H1 (cell line): ENCODE results near the gene DDR1. TPM values are rescaled to one million over a fixed set of nuclear protein-coding genes. Genes with fewer than 3 reads are reported as not detected.

Source experiments
- CTCF ChIA-PET: fragments of 300-600 bp; sonication (Branson Sonifier 250); formaldehyde crosslinking; loops from one replicate; lab custom pipeline; 2021; ENCODE audit not compliant: partially characterized antibody; lab: Charles Lee
- POLR2A ChIA-PET: fragments of 300-600 bp; sonication (Branson Sonifier 250); formaldehyde crosslinking; loops from one replicate; lab custom pipeline; 2021; ENCODE audit warnings: inconsistent platforms; ENCODE audit not compliant: partially characterized antibody; lab: Charles Lee
- DNase-seq, 2 experiments: peaks; one replicate each; pipeline versions ENCODE4 v3.0.0 to v3.0.0-alpha.2; 2010 to 2022; ENCODE audit warnings: low spot score in 2 of 2, low read depth in 1 of 2, mixed read lengths in 1 of 2
- FAIRE-seq: peaks from 2 replicates; lab custom pipeline; 2011; peaks lifted over from hg19 to GRCh38; lab: Jason Lieb, UNC
- H2AFZ ChIP-seq: 2 replicates; pipeline ENCODE4 v1.8.1; 2012; ENCODE audit warnings: low read length, inconsistent platforms
- H2AK5ac ChIP-seq: 2 replicates; pipeline ENCODE4 v1.6.1; 2013; ENCODE audit warnings: low read depth, low read length
- H2BK120ac ChIP-seq: replicated peaks from 2 replicates; pipeline ENCODE3; 2013; ENCODE audit warnings: low read depth, low read length, inconsistent platforms
- H2BK12ac ChIP-seq: 2 replicates; pipeline ENCODE4 v1.6.1; 2013; ENCODE audit warnings: low read depth, low read length
- H2BK15ac ChIP-seq: 2 replicates; pipeline ENCODE4 v1.6.1; 2013; ENCODE audit warnings: low read length
- H2BK20ac ChIP-seq: 2 replicates; pipeline ENCODE4 v1.6.1; 2013; ENCODE audit warnings: low read length
- H2BK5ac ChIP-seq: 2 replicates; pipeline ENCODE4 v1.6.1; 2013; ENCODE audit warnings: low read depth, low read length
- H3K14ac ChIP-seq: 2 replicates; pipeline ENCODE4 v1.6.1; 2013; ENCODE audit warnings: inconsistent platforms; ENCODE audit not compliant: insufficient read length
- H3K18ac ChIP-seq: 2 replicates; pipeline ENCODE4 v1.6.1; 2013; ENCODE audit warnings: low read length; ENCODE audit errors: extremely low read depth
- H3K23ac ChIP-seq: 2 replicates; pipeline ENCODE4 v1.6.1; 2013; ENCODE audit warnings: inconsistent platforms; ENCODE audit not compliant: insufficient read length
- H3K23me2 ChIP-seq: 2 replicates; pipeline ENCODE4 v1.6.1; 2013; ENCODE audit warnings: low read depth, low read length
- H3K27ac ChIP-seq: 2 replicates; pipeline ENCODE4 v1.6.1; 2011; ENCODE audit warnings: low read depth, low read length, inconsistent platforms
- H3K27me3 ChIP-seq, 4 experiments: replicated peaks in 1 of 4; 1 replicate in 1 of 4; 2 replicates in 3 of 4; pipeline versions ENCODE4 v1.6.1 to v1.8.1; 2011 to 2013; ENCODE audit warnings: low read length in 3 of 4, mild to moderate bottlenecking in 3 of 4, inconsistent platforms in 2 of 4, mixed read lengths in 2 of 4, moderate library complexity in 1 of 4; ENCODE audit not compliant: control insufficient read depth in 3 of 4, insufficient read depth in 3 of 4; ENCODE audit errors: extremely low read depth in 1 of 4
- H3K36me3 ChIP-seq, 4 experiments: 2 replicates each; pipeline versions ENCODE4 v1.6.1 to v1.8.1; 2011 to 2013; ENCODE audit warnings: mild to moderate bottlenecking in 4 of 4, low read length in 3 of 4, moderate library complexity in 2 of 4, control low read depth in 1 of 4, inconsistent platforms in 1 of 4; ENCODE audit not compliant: insufficient read depth in 4 of 4, control insufficient read depth in 2 of 4
- H3K4ac ChIP-seq: replicated peaks from 2 replicates; pipeline ENCODE3; 2013; ENCODE audit warnings: low read length, low read depth, mixed read lengths, inconsistent platforms; ENCODE audit not compliant: insufficient read length
- H3K4me1 ChIP-seq, 4 experiments: replicated peaks in 1 of 4; 1 replicate in 1 of 4; 2 replicates in 3 of 4; pipeline versions ENCODE4 v1.6.1 to v1.8.1; 2011 to 2013; ENCODE audit warnings: low read length in 3 of 4, inconsistent platforms in 2 of 4, mixed read lengths in 1 of 4; ENCODE audit not compliant: insufficient read depth in 4 of 4, control insufficient read depth in 3 of 4
- H3K4me2 ChIP-seq, 2 experiments: 2 replicates each; pipeline versions ENCODE4 v1.6.1 to v1.8.1; 2011 to 2013; ENCODE audit warnings: low read depth in 2 of 2, low read length in 2 of 2, control low read depth in 1 of 2, inconsistent platforms in 1 of 2, mild to moderate bottlenecking in 1 of 2; ENCODE audit not compliant: insufficient read depth in 1 of 2
- H3K4me3 ChIP-seq, 4 experiments: fragments of 200-600, 300-600 bp in 1 of 4; sonication (generic), shearing (Covaris generic), sonication (Bioruptor Twin) in 1 of 4; 2 replicates each; pipeline versions ENCODE4 v1.5.1 to v1.8.1; 2011 to 2016; ENCODE audit warnings: low read length in 4 of 4, low read depth in 3 of 4, control low read depth in 2 of 4, inconsistent platforms in 2 of 4, mild to moderate bottlenecking in 2 of 4, mixed read lengths in 1 of 4, moderate library complexity in 1 of 4; ENCODE audit not compliant: insufficient read depth in 2 of 4; ENCODE audit errors: extremely low read depth in 1 of 4
- H3K56ac ChIP-seq: replicated peaks from 2 replicates; pipeline ENCODE3; 2013; ENCODE audit warnings: low read depth, mild to moderate bottlenecking, mixed read lengths, low read length, inconsistent platforms; ENCODE audit not compliant: insufficient read length
- H3K79me1 ChIP-seq: 2 replicates; pipeline ENCODE4 v1.6.1; 2013; ENCODE audit warnings: low read depth, low read length, control low read depth
- H3K79me2 ChIP-seq, 2 experiments: 2 replicates each; pipeline versions ENCODE4 v1.6.1 to v1.8.1; 2012 to 2013; ENCODE audit warnings: low read length in 2 of 2, mild to moderate bottlenecking in 2 of 2, inconsistent platforms in 1 of 2; ENCODE audit not compliant: insufficient read depth in 2 of 2, control insufficient read depth in 1 of 2
- H3K9ac ChIP-seq, 4 experiments: replicated peaks in 1 of 4; 1 replicate in 1 of 4; 2 replicates in 3 of 4; pipeline versions ENCODE4 v1.6.1 to v1.8.1; 2011 to 2013; ENCODE audit warnings: low read depth in 3 of 4, low read length in 3 of 4, control low read depth in 2 of 4, mild to moderate bottlenecking in 2 of 4, moderate library complexity in 2 of 4, inconsistent platforms in 1 of 4; ENCODE audit errors: extremely low read depth in 1 of 4
- H3K9me3 ChIP-seq, 2 experiments: 2 replicates each; pipeline versions ENCODE4 v1.6.1 to v1.8.1; 2012 to 2013; ENCODE audit warnings: mild to moderate bottlenecking in 2 of 2, moderate library complexity in 2 of 2, control low read depth in 1 of 2, inconsistent platforms in 1 of 2, low read depth in 1 of 2, low read length in 1 of 2, mixed read lengths in 1 of 2; ENCODE audit not compliant: insufficient read depth in 2 of 2
- H4K20me1 ChIP-seq, 2 experiments: replicated peaks in 1 of 2; 2 replicates each; pipeline versions ENCODE3 to v1.8.1; 2011 to 2013; ENCODE audit warnings: inconsistent platforms in 2 of 2, low read length in 2 of 2, mild to moderate bottlenecking in 1 of 2; ENCODE audit not compliant: insufficient read depth in 2 of 2, control insufficient read depth in 1 of 2
- H4K5ac ChIP-seq: 2 replicates; pipeline ENCODE4 v1.6.1; 2013; ENCODE audit warnings: low read length, low read depth, mixed read lengths, inconsistent platforms; ENCODE audit not compliant: insufficient read length
- H4K8ac ChIP-seq: 2 replicates; pipeline ENCODE4 v1.8.0; 2013; ENCODE audit warnings: mild to moderate bottlenecking, moderate library complexity, low read length, inconsistent platforms; ENCODE audit not compliant: insufficient read depth; ENCODE audit errors: extremely low read depth
- H4K91ac ChIP-seq: replicated peaks from 2 replicates; pipeline ENCODE3; 2013; ENCODE audit warnings: low read length, mixed read lengths, inconsistent platforms; ENCODE audit not compliant: insufficient read length
- ASH2L ChIP-seq: fragments of 200-600, 300-600 bp; sonication (generic); IDR thresholded peaks from one replicate; pipeline ENCODE4 v1.7.1; 2017; ENCODE audit warnings: low read length
- ATF2 ChIP-seq: IDR thresholded peaks from 2 replicates; pipeline ENCODE4 v1.6.1; 2012; ENCODE audit warnings: low read length, inconsistent platforms
- BACH1 ChIP-seq: IDR thresholded peaks from 2 replicates; pipeline ENCODE4 v1.6.1; 2012; ENCODE audit warnings: low read length, improper control_type of control experiment
- BRCA1 ChIP-seq: IDR thresholded peaks from 2 replicates; pipeline ENCODE4 v1.6.1; 2012; ENCODE audit warnings: low read depth, low read length, improper control_type of control experiment
- CHD1 ChIP-seq: IDR thresholded peaks from 2 replicates; pipeline ENCODE4 v1.6.1; 2012; ENCODE audit warnings: low read depth, low read length, improper control_type of control experiment
- GTF2F1 ChIP-seq: IDR thresholded peaks from 2 replicates; pipeline ENCODE4 v1.6.1; 2012; ENCODE audit warnings: low read depth, low read length, improper control_type of control experiment, borderline replicate concordance
- JUND ChIP-seq: IDR thresholded peaks from 2 replicates; pipeline ENCODE4 v1.6.1; 2011; ENCODE audit warnings: mild to moderate bottlenecking, improper control_type of control experiment, low read length
- KDM1A ChIP-seq: fragments of 200-600, 300-600 bp; sonication (generic); IDR thresholded peaks from 2 replicates; pipeline ENCODE4 v1.7.1; 2016; ENCODE audit warnings: mild to moderate bottlenecking, low read length, borderline replicate concordance
- POLR2A ChIP-seq, 2 experiments: IDR thresholded peaks; 1 replicate in 1 of 2; 2 replicates in 1 of 2; pipeline ENCODE4 v1.6.1; 2011; ENCODE audit warnings: low read depth in 2 of 2, low read length in 2 of 2, mild to moderate bottlenecking in 2 of 2; ENCODE audit errors: control extremely low read depth in 1 of 2
- POU5F1 ChIP-seq: IDR thresholded peaks from 2 replicates; pipeline ENCODE4 v1.6.1; 2011; ENCODE audit warnings: low read depth, mild to moderate bottlenecking, low read length, moderate library complexity
- SP4 ChIP-seq: IDR thresholded peaks from 2 replicates; pipeline ENCODE4 v1.6.1; 2012; ENCODE audit warnings: low read length, inconsistent platforms
- TAF1 ChIP-seq: IDR thresholded peaks from 2 replicates; pipeline ENCODE4 v1.6.1; 2011; ENCODE audit warnings: mild to moderate bottlenecking, low read depth, low read length
- TCF12 ChIP-seq: IDR thresholded peaks from 2 replicates; pipeline ENCODE4 v1.6.1; 2011; ENCODE audit warnings: low read depth, mild to moderate bottlenecking, low read length
- WGBS, 2 experiments: shearing (Covaris generic) in 1 of 2; methylation state at CpG; one replicate each; pipeline versions ENCODE4 v1.1.6 to v1.1.7; 2013 to 2015; ENCODE audit warnings: low lambda C conversion rate in 2 of 2, mixed read lengths in 2 of 2, inconsistent platforms in 1 of 2, low coverage in 1 of 2, missing lambda C conversion rate in 1 of 2; ENCODE audit not compliant: insufficient replicate concordance in 2 of 2, insufficient coverage in 1 of 2, insufficient read length in 1 of 2; ENCODE audit errors: extremely low coverage in 1 of 2, missing lambda C conversion rate in 1 of 2; 5-methylcytosine and 5-hydroxymethylcytosine counted together
- polyA plus RNA-seq, 7 experiments: library from polyadenylated mRNA; depleted of rRNA in 3 of 7; stranded (reverse) in 5 of 7; unstranded in 2 of 7; fragments of >200 nt in 5 of 7; fragments of 200-250 nt in 2 of 7; gene quantifications; 1 replicate in 5 of 7; 2 replicates in 1 of 7; 4 replicates in 1 of 7; pipeline versions ENCODE4 v1.2.1 to v1.2.3, GENCODE V29; 2011 to 2013; ENCODE audit warnings: missing spikeins in 2 of 7, mixed read lengths in 2 of 7
- total RNA-seq: library from RNA; stranded (reverse); fragmentation: NEBNext Ultra II Directional; extraction: Animal tissue kit (Norgen Biotek cat#: 25700); gene quantifications from 2 replicates; pipeline ENCODE4 v1.2.1, GENCODE V29; 2021

The DDR1 gene
- total and polyA plus RNA-seq, 2 of the 8 experiments (the other 6 are each of a cell fraction or from before 2014, with no cell fraction given) = 99.4 to 181 TPM

- Histone ChIP-seq H2BK5ac (no peak overlapping the region), H3K4me3 (no peak overlapping the region), H3K18ac (no peak overlapping the region), H4K91ac (no peak overlapping the region), H3K4ac (no peak overlapping the region), H3K23ac (no peak overlapping the region), H3K36me3 (peaks cover 0 to 15% (median 9%) of the 10 kb centered on the region in 4 experiments; a peak in 5 of 8 replicates), H4K8ac (no peak overlapping the region), H2BK15ac (no peak overlapping the region), H2BK20ac (no peak overlapping the region), H3K27me3 (no peaks in the 10 kb centered on the region), H4K20me1 (no peaks in the 10 kb centered on the region), H3K14ac (no peak overlapping the region), H3K9ac (no peak overlapping the region), H3K4me1 (0 out of 7 replicates have a peak, but pooled peaks cover 0 to 3% (median 0%) of the 10 kb centered on the region in 4 experiments), H3K9me3 (peaks cover 0 to 6% of the 10 kb centered on the region in 2 experiments; a peak in 2 of 4 replicates), H3K23me2 (0 out of 2 replicates have a peak, but pooled peaks cover 4% of the 10 kb centered on the region), H2AFZ (no peak overlapping the region), H2BK120ac (no peak overlapping the region), H3K27ac (no peak overlapping the region), H4K5ac (no peak overlapping the region), H3K79me1 (no peaks in the 10 kb centered on the region), H2AK5ac (no peak overlapping the region), H3K56ac (no peak overlapping the region), H3K4me2 (no peak overlapping the region), H3K79me2 (no peaks in the 10 kb centered on the region), H2BK12ac (no peak overlapping the region)
- 89% methylated on average over 4 of the region's 4 CpGs; no CpG with 5 or more reads in 1 of the 2 experiments for WGBS, 2 experiments
- no peak for TF ChIP-seq KDM1A
- TF ChIP-seq TAF1 = no peak
- TF ChIP-seq TCF12 = no peak
- TF ChIP-seq POLR2A (IDR thresholded peaks at IDR 0.05; ENCODE audit: control extremely low read depth in 1 of 2, low read depth in 2 of 2, low read length in 2 of 2) = no peak
- TF ChIP-seq BACH1 = no peak
- TF ChIP-seq ATF2 = no peak
- no peak for TF ChIP-seq ASH2L
- TF ChIP-seq POU5F1 = no peak
- no peak for TF ChIP-seq SP4
- no peak for TF ChIP-seq GTF2F1
- TF ChIP-seq CHD1 = no peak
- TF ChIP-seq BRCA1 = no peak
- no peak for TF ChIP-seq JUND
- FAIRE-seq (no peak), DNase-seq (no peak)
- POLR2A ChIA-PET = interaction anchor here (0.8 to 2.1 kb wide), 3 partner anchors 10 to 157 kb away, joined by 3 to 8 read pairs (median 3); partner anchors contain the start of gene MUCL3
- CTCF ChIA-PET = interaction anchor here (1.2 to 4.2 kb wide), 9 partner anchors 8 to 199 kb away, joined by 3 to 18 read pairs (median 6); no protein-coding TSS in a partner anchor
These were observed 46.2 kb downstream of the DDR1 start for GRCh38 chr6:30930506-30930905.
